ENCODE results near the gene NETO2.

- TF ChIP-seq CTCF (IDR thresholded peaks at IDR 0.05; ENCODE audit: poor library complexity) (no peak), EZH2phosphoT487 (IDR thresholded peaks at IDR 0.05; ENCODE audit: low read depth, severe bottlenecking, unreplicated experiment) (no peak)
These were observed 19.1 kb upstream of the NETO2 start for GRCh38 chr16:47162670-47163420.
